Osteocyte (in vitro differentiated cells): Measurements from ENCODE around the gene AGFG1. TPM values are rescaled to one million over a fixed set of nuclear protein-coding genes. Genes with fewer than 3 reads are reported as not detected.

Experiments
- DNase-seq: peaks from one replicate; pipeline ENCODE4 v3.0.0; 2021; ENCODE audit warnings: mixed read lengths; ENCODE audit not compliant: unreplicated experiment; ENCODE audit errors: extremely low spot score
- H3K27ac Mint-ChIP-seq: one replicate; pipeline ENCODE4 v1.8.0; 2021; ENCODE audit warnings: mild to moderate bottlenecking, mixed read lengths; ENCODE audit not compliant: unreplicated experiment
- H3K27me3 Mint-ChIP-seq: one replicate; pipeline ENCODE4 v1.8.0; 2021; ENCODE audit warnings: mixed read lengths; ENCODE audit not compliant: unreplicated experiment
- H3K36me3 Mint-ChIP-seq: one replicate; pipeline ENCODE4 v1.8.0; 2021; ENCODE audit warnings: mixed read lengths; ENCODE audit not compliant: unreplicated experiment
- H3K4me1 Mint-ChIP-seq: one replicate; pipeline ENCODE4 v1.8.0; 2021; ENCODE audit warnings: mixed read lengths; ENCODE audit not compliant: unreplicated experiment
- H3K4me3 Mint-ChIP-seq: one replicate; pipeline ENCODE4 v1.8.0; 2021; ENCODE audit warnings: mild to moderate bottlenecking, moderate library complexity, mixed read lengths; ENCODE audit not compliant: unreplicated experiment
- H3K9me3 Mint-ChIP-seq: one replicate; pipeline ENCODE4 v1.8.0; 2021; ENCODE audit warnings: mixed read lengths; ENCODE audit not compliant: unreplicated experiment
- CTCF ChIP-seq: fragments of 200-600 bp; sonication (generic); IDR thresholded peaks from 2 replicates; pipeline ENCODE4 v1.5.0; 2021; ENCODE audit warnings: antibody characterized with exemption, mild to moderate bottlenecking, moderate library complexity
- total RNA-seq: library from RNA; stranded (reverse); gene quantifications from 2 replicates; pipeline ENCODE4 v1.2.1, GENCODE V29; 2021

Gene AGFG1
- total RNA-seq, 1 donor from 2014 or later: 55.1 TPM

DNA sequence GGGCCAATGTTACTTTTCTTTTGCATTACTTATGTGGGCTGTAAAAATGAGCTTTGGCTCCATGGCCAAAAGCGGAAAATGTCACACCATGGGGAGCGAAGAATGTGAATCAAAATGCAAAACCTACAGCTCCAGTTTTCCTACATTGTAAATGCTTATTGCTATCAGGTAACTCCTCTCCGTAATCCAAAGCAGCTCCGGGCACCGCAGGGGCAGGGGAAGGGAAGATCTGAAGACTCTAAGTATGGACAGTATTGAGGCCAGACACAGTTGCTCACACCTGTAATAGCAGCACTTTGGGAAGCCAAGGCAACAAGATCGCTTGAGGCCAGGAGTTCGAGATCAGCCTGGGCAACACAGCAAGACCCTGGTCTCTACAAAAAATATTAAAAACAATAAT lies 7.1 kb upstream of the AGFG1 start:
- no peak for TF ChIP-seq CTCF
- Mint-ChIP-seq H3K4me1 (peaks cover 10% of the 10 kb centered on the region), H3K4me3 (no peak overlapping the region), H3K27ac (no peak overlapping the region), H3K27me3 (no peaks in the 10 kb centered on the region), H3K9me3 (no peaks in the 10 kb centered on the region), H3K36me3 (no peaks in the 10 kb centered on the region)
- DNase-seq: no peak

- Mint-ChIP-seq H3K36me3 (no peaks in the 10 kb centered on the region), H3K4me3 (no peak overlapping the region), H3K27me3 (no peaks in the 10 kb centered on the region), H3K27ac (peak overlapping the region; percentile 1), H3K9me3 (no peaks in the 10 kb centered on the region), H3K4me1 (peaks cover 10% of the 10 kb centered on the region)
- DNase-seq: no peak
- TF ChIP-seq CTCF: no peak
These were observed 4.9 kb upstream of the AGFG1 start for GRCh38 chr2:227466887-227467600.

GRCh38 chr2:227471412-227471811 lies 544 bp upstream of the AGFG1 start:
- Mint-ChIP-seq H3K36me3 (no peaks in the 10 kb centered on the region), H3K9me3 (no peaks in the 10 kb centered on the region), H3K27ac (no peak overlapping the region), H3K27me3 (no peaks in the 10 kb centered on the region), H3K4me1 (peaks cover 23% of the 10 kb centered on the region), H3K4me3 (peak overlapping the region; percentile 26)
- TF ChIP-seq CTCF: no peak
- no peak for DNase-seq

DNA sequence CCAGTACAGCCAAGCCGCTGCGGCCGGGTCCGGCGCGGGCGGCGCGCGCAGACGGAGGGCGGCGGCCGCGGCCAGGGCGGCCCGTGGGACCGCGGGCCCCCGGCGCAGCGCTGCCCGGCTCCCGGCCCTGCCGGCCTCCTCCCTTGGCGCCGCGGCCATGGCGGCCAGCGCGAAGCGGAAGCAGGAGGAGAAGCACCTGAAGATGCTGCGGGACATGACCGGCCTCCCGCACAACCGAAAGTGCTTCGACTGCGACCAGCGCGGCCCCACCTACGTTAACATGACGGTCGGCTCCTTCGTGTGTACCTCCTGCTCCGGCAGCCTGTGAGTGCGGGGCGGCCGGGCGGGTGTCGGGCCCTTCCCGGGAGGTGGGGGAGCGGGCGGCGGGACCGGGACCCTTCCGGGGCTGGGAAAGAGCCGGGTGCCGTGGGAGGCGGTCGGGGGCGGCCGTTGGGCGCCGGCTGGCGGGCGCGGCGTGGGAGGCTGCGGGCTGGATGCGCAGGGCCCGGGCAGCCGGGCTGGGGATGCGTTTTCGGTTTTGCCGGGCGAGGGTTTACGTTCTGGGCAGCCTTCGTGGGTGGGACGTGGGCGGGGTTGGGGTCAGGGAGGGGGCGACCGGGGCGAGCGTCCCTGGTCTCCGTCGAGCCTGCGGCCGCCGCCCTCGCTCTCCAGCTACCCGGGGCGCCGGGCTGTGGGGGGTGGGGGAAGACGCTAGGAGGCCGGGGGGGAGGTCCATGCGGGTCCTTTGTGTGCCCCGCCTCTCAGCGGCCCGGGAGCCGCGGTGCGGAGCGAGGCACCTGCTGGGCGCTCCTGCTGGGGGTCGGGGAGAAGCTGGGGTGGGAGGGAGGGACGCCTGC lies 537 bp downstream of the AGFG1 start:
- no peak for TF ChIP-seq CTCF
- no peak for DNase-seq
- Mint-ChIP-seq H3K27ac (peak overlapping the region; percentile 50), H3K9me3 (no peaks in the 10 kb centered on the region), H3K27me3 (no peaks in the 10 kb centered on the region), H3K4me3 (peak overlapping the region; percentile 89), H3K36me3 (no peaks in the 10 kb centered on the region), H3K4me1 (peaks cover 23% of the 10 kb centered on the region)

- TF ChIP-seq CTCF: no peak
- DNase-seq: no peak
- Mint-ChIP-seq H3K9me3 (no peaks in the 10 kb centered on the region), H3K4me3 (peak overlapping the region; percentile 89), H3K27ac (peak overlapping the region; percentile 73), H3K4me1 (peaks cover 23% of the 10 kb centered on the region), H3K36me3 (no peaks in the 10 kb centered on the region), H3K27me3 (no peaks in the 10 kb centered on the region)
These were observed 1.1 kb downstream of the AGFG1 start for GRCh38 chr2:227473122-227473461.
